ENCODE results near the gene FDX2. TPM values are rescaled to one million over a fixed set of nuclear protein-coding genes. Genes with fewer than 3 reads are reported as not detected.

Gene FDX2
- total and polyA plus RNA-seq, 2 of the 8 experiments (the other 6 are each of a cell fraction or from before 2014, with no cell fraction given), result 27.0 to 64.4 TPM

- TF ChIP-seq USF2 (IDR thresholded peaks at IDR 0.05; ENCODE audit: low read length) (no peak), MAFK (IDR thresholded peaks at IDR 0.05; ENCODE audit: low read depth, low read length) (no peak), CTCF (IDR thresholded peaks at IDR 0.05; ENCODE audit: control extremely low read depth in 1 of 3, insufficient read depth in 1 of 3, low read depth in 1 of 3, low read length in 3 of 3) (no peak), POLR2A (IDR thresholded peaks at IDR 0.05; ENCODE audit: control extremely low read depth in 1 of 2, low read depth in 2 of 2, low read length in 2 of 2) (no peak), ASH2L (IDR thresholded peaks at IDR 0.05; ENCODE audit: low read length) (peak; percentile 62), POLR2AphosphoS5 (IDR thresholded peaks at IDR 0.05; ENCODE audit: low read depth, low read length) (no peak), HDAC2 (IDR thresholded peaks at IDR 0.05; ENCODE audit: borderline replicate concordance in 1 of 2, low read depth in 2 of 2, low read length in 2 of 2) (no peak), BCL11A (IDR thresholded peaks at IDR 0.05; ENCODE audit: low read depth in 2 of 2, low read length in 2 of 2) (no peak), CBX5 (IDR thresholded peaks at IDR 0.05; ENCODE audit: low read depth, low read length) (no peak), CREB1 (IDR thresholded peaks at IDR 0.05) (no peak; the same call in 1 of the 2 replicates), TEAD4 (IDR thresholded peaks at IDR 0.05; ENCODE audit: low read depth, low read length) (no peak)
Observed at GRCh38 chr19:10290876-10291553, 24.8 kb downstream of the FDX2 start (continued).
